GM19463 (cell line): ENCODE measurements around the gene DDX17.

Source experiments
- ATAC-seq: cut with Tn5 transposase; IDR thresholded peaks from one replicate; pipeline ENCODE4 v1.9.1; 2021; ENCODE audit warnings: mild to moderate bottlenecking, moderate library complexity; ENCODE audit not compliant: unreplicated experiment

The DDX17 gene

GRCh38 chr22:38451404-38451803, 54.7 kb downstream of the DDX17 start:
- no peak for ATAC-seq

- no peak for ATAC-seq
Observed at GRCh38 chr22:38450234-38450797, 55.8 kb downstream of the DDX17 start.

GRCh38 chr22:38449776-38450175, 56.3 kb downstream of the DDX17 start:
- no peak for ATAC-seq

- no peak for ATAC-seq
Observed at GRCh38 chr22:38448945-38449745, 57.0 kb downstream of the DDX17 start.

- no peak for ATAC-seq
Observed at GRCh38 chr22:38446018-38446601, 60.0 kb downstream of the DDX17 start.

GRCh38 chr22:38444783-38445182, 61.3 kb downstream of the DDX17 start:
- no peak for ATAC-seq

GRCh38 chr22:38443628-38444521, 62.2 kb downstream of the DDX17 start:
- ATAC-seq: no peak

- ATAC-seq: no peak
Observed at GRCh38 chr22:38442967-38443627, 63.0 kb downstream of the DDX17 start.

GRCh38 chr22:38441620-38442287, 64.4 kb downstream of the DDX17 start:
- ATAC-seq: no peak

GRCh38 chr22:38440747-38441350, 65.3 kb downstream of the DDX17 start:
- ATAC-seq: no peak

- no peak for ATAC-seq
Observed at GRCh38 chr22:38437416-38437815, 68.7 kb downstream of the DDX17 start.

GRCh38 chr22:38436629-38437395, 69.3 kb downstream of the DDX17 start:
- ATAC-seq: no peak

GRCh38 chr22:38435965-38436364, 70.1 kb downstream of the DDX17 start:
- ATAC-seq: no peak

GRCh38 chr22:38435010-38435409, 71.1 kb downstream of the DDX17 start:
- ATAC-seq: no peak

- no peak for ATAC-seq
Observed at GRCh38 chr22:38433871-38434270, 72.2 kb downstream of the DDX17 start.
